ENCODE results near the gene AHCYL2.

DNA sequence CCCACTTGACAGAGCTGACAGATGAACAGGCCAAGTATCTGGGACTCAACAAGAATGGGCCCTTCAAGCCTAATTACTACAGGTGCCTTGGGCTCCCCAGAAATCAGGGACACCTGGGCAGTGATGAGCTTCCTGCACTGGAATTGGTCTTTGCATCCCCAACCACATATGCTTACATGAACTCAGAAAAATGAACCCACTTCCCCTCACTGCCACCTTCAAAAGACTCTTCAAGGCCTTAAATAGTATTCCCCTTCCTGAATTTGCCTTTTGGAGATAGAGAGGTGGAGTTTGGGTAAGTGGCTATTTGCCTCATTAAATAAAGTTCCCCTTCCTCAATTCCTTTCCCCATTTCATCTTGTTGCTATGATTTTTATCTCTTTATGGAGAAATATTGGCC, 201.7 kb downstream of the AHCYL2 start:
- TF ChIP-seq EZH2 (IDR thresholded peaks at IDR 0.05) = no peak
- TF ChIP-seq, protein P1, sequence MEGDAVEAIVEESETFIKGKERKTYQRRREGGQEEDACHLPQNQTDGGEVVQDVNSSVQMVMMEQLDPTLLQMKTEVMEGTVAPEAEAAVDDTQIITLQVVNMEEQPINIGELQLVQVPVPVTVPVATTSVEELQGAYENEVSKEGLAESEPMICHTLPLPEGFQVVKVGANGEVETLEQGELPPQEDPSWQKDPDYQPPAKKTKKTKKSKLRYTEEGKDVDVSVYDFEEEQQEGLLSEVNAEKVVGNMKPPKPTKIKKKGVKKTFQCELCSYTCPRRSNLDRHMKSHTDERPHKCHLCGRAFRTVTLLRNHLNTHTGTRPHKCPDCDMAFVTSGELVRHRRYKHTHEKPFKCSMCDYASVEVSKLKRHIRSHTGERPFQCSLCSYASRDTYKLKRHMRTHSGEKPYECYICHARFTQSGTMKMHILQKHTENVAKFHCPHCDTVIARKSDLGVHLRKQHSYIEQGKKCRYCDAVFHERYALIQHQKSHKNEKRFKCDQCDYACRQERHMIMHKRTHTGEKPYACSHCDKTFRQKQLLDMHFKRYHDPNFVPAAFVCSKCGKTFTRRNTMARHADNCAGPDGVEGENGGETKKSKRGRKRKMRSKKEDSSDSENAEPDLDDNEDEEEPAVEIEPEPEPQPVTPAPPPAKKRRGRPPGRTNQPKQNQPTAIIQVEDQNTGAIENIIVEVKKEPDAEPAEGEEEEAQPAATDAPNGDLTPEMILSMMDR (IDR thresholded peaks at IDR 0.05) = no peak
- TF ChIP-seq EZH2phosphoT487 (IDR thresholded peaks at IDR 0.05) = no peak
